Erythroblast (primary cell): ENCODE data around the gene TFB1M.
"Not testable (repeated sequence)": the region's sequence is repeated elsewhere in the genome, so short reads cannot be mapped to it uniquely, and the experiment has no call there.

Source experiments
- DNase-seq, 2 experiments: peaks; one replicate each; lab custom pipeline; 2025; lab: John Stamatoyannopoulos, UW
- GATA1 ChIP-seq: IDR thresholded peaks from 2 replicates; pipeline ENCODE4 v1.6.1; 2011; ENCODE audit warnings: low read depth, mild to moderate bottlenecking, control low read depth, low read length, moderate library complexity
- POLR2A ChIP-seq: IDR thresholded peaks from 2 replicates; pipeline ENCODE4 v1.6.1; 2011; ENCODE audit warnings: mild to moderate bottlenecking, low read length

Gene TFB1M

GRCh38 chr6:155340464-155341129 is 26.3 kb upstream of the TFB1M start:
- TF ChIP-seq POLR2A (no peak), GATA1 (no peak)
- DNase-seq = no peak

- not testable (repeated sequence) for DNase-seq
Observed at GRCh38 chr6:155339929-155340328, 25.6 kb upstream of the TFB1M start.

GRCh38 chr6:155338237-155338636 is 24.0 kb upstream of the TFB1M start:
- not testable (repeated sequence) for DNase-seq

- TF ChIP-seq GATA1 = no peak
- TF ChIP-seq POLR2A = no peak
- no peak for DNase-seq
Observed at GRCh38 chr6:155335265-155335664, 21.0 kb upstream of the TFB1M start.

- DNase-seq = not testable (repeated sequence)
Observed at GRCh38 chr6:155334073-155334472, 19.8 kb upstream of the TFB1M start.

- no peak for DNase-seq
Observed at GRCh38 chr6:155333414-155333813, 19.1 kb upstream of the TFB1M start.

GRCh38 chr6:155330922-155331321 is 16.6 kb upstream of the TFB1M start:
- TF ChIP-seq POLR2A (no peak), GATA1 (no peak)
- DNase-seq = peak in 1 of 2 experiments; percentile 32

More at GRCh38 chr6:155333414-155333813, 19.1 kb upstream of the TFB1M start:
- no peak for TF ChIP-seq GATA1

GRCh38 chr6:155330133-155330734 is 15.9 kb upstream of the TFB1M start:
- TF ChIP-seq POLR2A = no peak
- TF ChIP-seq GATA1 = no peak
- DNase-seq = no peak

- no peak for DNase-seq
- TF ChIP-seq GATA1 (no peak), POLR2A (no peak)
Observed at GRCh38 chr6:155329460-155330132, 15.3 kb upstream of the TFB1M start.

GRCh38 chr6:155328539-155329459 is 14.5 kb upstream of the TFB1M start:
- TF ChIP-seq GATA1 = no peak
- DNase-seq = no peak

GRCh38 chr6:155328074-155328538 is 13.8 kb upstream of the TFB1M start:
- TF ChIP-seq GATA1 (no peak), POLR2A (no peak)
- DNase-seq = no peak

GRCh38 chr6:155327326-155328073 is 13.2 kb upstream of the TFB1M start:
- DNase-seq = peak; percentile 68 to 80
- no peak for TF ChIP-seq GATA1

- TF ChIP-seq POLR2A (no peak), GATA1 (no peak)
- no peak for DNase-seq
Observed at GRCh38 chr6:155325700-155326516, 11.6 kb upstream of the TFB1M start.
